SHP77 (cell line): ENCODE data around the gene SSTR4.
A peak's percentile ranks its signal among the peaks of the same experiment; 100 is the strongest.

Experiments used
- DNase-seq, 2 experiments: peaks; one replicate each; lab custom pipeline; 2025; lab: John Stamatoyannopoulos, UW

The SSTR4 gene

DNA sequence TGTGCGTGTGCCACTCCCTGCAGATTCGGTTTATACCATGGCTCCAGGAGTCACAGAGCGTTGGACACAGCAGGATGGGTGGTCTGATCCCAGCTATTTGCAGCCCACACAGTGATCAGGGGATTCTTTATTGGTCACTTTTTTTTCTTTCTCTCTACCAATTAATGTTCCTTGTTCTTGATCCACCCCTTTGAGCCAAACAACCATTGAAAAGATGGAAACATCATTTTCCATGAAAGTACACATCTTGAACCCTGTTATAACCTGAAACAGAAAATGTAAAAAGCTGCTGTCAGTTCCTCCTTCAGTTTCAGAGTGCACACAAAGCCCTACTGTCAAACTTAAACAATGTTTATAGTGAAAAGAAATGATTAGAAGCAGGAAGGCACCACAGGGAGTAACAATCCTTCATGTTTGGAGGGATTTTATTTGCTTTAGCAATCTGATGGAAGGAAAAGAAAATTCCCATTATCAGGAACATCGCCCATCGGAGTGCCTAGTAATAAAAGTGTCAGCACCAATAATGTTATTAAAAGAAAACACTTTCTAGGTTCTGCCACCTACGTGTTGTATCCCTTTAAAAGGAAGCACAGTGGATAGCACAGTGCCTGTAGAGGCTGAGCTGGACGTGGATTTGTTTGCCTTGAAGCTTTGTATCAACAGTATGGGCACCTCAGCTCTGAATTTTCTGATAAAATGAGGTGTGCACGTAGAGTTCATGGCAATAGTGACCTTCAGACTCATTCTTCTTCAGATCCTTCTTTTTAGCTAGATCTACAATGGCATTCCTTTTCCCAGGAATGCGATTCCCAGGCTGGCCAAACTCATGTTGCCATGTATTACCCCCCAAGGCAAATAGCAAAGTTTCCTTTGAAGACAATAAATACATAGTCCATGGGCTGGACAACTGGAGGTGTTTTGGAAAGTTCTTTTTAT lies 30.4 kb downstream of the SSTR4 start:
- DNase-seq: no peak

GRCh38 chr20:23066772-23067171 lies 31.7 kb downstream of the SSTR4 start:
- no peak for DNase-seq

DNA sequence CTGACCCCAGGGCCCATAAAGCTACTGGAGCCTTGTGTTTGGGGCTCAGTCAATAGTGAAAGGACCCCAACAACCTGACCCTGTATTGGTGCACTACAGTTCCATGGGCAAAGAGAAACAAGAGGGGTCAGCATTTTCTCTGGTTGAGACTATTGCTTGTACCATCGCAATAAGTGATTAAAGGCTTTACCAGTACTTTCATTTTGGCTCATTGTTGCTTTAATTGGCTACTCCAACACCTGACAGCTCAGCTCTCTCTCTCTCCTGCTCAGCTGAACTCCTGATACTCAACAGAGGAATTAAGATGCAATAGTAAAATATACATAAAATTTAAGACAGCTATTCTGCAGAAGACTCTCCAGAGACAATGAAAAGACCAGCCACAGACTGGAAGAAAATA lies 33.2 kb downstream of the SSTR4 start:
- DNase-seq: no peak

DNA sequence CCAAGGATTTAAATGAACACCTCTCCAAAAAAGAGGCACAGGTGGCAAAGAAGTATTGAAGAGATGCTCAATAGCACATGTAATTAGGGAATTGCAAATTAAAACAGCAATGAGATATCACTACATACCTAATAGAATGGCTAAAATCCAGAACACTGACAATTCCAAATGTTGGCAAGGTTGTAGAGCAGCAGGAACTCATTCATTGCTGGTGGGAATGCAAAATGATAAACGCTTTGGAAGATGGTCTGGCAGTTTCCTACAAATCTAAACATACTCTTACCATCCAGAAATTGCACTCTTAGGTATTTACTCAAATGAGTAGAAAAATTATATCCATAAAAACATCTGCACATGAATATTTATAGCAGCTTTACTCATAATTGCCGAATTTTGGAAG lies 34.0 kb downstream of the SSTR4 start:
- DNase-seq: no peak

DNA sequence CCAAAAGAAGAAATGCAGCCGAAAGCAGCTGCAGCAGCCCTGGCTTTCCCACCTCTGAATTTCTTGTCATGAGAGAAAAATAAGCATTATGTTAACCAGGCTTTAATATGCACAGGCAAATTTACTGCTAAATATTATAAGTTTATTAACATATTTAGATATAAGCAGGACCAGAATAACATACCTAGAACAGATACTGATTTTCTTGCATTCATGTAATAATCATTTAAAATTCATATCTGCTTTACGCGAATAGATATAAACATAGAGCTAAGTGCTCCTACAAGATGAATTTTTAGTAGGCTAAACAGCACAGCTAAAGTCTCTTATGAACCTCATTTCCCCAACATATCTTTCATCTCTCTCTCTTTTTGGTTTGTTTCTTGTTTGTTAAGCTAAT lies 36.3 kb downstream of the SSTR4 start:
- DNase-seq: no peak

- no peak for DNase-seq
These were observed 36.9 kb downstream of the SSTR4 start for GRCh38 chr20:23071996-23072395.

DNA sequence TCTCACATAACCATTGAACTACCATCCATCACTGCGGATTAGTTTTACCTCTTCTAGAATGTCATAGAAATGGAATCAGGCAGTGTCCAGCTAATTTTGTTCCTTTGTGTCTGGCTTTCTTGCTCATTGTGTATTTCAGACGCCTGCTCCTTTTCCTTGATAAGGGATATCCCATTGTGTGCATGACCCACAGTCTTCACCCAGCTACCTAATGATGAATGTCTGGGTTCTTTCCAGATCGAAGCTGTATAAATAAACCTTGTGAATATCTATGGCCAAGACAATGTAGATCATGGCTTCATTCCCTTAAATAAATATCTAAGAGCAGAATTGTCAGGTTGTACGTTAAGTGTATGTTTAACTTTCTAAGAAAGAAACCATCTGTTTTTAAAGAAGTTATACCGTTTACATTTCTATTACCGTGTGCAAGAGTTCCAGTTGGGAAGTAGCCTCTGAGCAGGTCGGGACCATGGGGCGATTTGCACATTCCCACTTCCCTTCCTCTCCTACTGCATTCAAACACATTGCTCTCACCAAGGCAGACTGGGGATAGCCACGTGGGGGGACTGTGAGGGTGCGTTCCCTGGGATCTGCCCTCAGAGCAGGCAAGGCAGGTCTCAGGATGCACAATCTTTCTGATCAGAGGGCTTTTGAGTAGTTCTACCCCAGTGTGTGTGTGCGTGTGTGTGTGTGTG lies 37.9 kb downstream of the SSTR4 start:
- DNase-seq: no peak

DNA sequence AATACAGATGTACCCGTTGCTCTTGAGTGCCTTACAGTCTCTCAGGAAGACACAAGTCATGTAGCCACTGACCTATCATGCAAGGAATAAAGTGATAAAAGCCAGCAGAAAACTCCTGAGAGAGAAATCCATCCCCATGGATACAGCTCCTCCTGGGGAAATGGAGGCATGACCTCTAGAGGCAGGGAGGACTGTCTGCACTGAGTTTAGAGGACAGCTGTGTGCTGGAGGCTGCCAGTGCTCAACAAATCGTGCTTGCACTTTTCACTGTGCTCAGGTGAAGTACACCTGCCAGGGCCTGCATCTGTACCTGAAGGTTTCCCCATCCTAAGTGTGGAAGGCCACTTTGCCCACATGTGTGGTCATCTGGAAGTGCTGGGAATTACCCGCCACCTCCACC lies 38.9 kb downstream of the SSTR4 start:
- DNase-seq: peak in 1 of 2 experiments; percentile 16

- DNase-seq: no peak
These were observed 42.2 kb downstream of the SSTR4 start for GRCh38 chr20:23077277-23077676.

DNA sequence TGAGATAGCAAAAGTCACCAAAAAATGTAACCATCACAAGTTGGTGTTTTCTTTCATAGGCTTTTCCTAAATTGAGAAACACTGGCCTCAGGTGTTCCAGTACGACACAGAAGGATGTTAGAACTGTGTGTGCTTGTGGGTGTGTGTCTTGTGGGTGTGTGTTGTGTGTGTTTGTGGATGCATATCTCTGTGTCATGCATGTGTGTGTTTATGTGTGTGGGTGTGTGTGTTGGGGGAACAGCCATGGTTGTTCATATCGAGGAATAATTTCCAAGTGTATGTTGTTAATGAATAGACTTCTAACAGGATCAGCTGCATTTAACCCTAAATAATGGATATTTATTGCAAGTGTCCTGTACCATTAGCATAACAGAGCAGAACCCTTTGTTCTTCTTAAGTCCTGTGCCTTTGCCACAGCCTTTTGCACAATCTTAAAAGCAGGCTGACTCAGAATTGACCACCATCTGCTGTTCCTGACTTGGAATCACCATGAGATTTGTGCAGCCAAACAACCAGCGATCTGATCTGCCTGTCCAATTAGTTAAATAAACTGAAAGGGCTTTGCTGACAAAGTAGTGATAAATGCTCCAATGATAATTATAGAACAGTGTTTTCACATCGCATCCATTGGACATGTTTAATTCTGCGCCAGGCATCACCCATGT lies 43.4 kb downstream of the SSTR4 start:
- DNase-seq: no peak

DNA sequence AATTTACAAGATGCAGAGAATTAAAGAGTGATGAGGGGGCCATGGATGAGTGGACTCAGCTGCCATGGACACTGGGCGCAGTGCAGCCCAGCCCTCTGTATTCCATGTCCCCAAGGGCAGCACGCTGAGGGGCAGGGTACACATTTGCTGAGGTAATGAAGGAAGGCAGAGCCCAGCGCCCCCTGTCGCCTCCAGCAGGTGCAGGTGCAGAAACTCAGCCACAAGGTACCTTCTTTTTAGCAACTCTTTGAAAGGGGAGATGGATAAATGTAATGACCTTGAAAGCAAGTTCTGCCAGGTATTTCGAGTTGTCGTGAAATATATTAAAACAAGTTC lies 43.9 kb downstream of the SSTR4 start:
- peak; percentile 43 to 74 for DNase-seq

- DNase-seq: no peak
These were observed 44.8 kb downstream of the SSTR4 start for GRCh38 chr20:23079926-23080325.

- no peak for DNase-seq
These were observed 45.4 kb downstream of the SSTR4 start for GRCh38 chr20:23080521-23080920.

- DNase-seq: no peak
These were observed 46.2 kb downstream of the SSTR4 start for GRCh38 chr20:23081263-23081819.

DNA sequence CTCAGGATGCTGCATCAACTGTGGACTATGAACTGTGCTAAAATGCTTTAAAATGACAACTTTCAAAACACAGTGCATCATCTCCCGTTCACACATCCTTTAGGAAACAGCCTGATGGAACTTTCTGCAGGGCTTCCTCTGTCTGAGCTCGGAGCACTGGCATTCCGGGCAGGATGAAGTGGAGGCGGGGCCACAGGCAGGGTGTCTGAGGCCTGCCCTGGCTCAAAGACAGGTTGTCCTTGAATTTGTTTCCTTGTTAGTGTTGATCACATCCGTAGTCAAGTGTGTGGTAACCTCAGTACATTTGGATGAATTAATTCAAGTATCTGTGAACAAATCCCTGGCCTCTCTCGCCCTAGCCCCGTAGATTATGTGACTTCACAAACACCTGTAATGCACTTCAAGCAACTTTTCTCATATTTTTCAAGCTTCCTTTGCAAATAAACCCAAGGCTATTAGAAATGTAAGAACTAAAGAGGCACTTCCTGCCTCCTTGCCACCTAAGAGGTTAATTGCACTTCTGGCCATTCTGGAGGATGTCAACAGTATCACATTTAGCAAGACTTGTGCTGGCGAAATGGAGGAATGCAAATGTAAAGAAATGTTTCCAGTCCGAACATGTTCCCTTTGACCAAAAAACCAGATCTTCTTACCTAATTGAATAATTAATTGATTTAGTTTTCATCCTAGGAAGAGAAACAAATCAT lies 47.9 kb downstream of the SSTR4 start:
- no peak for DNase-seq

- no peak for DNase-seq
These were observed 48.6 kb downstream of the SSTR4 start for GRCh38 chr20:23083553-23084220.

GRCh38 chr20:23084282-23084844 lies 49.3 kb downstream of the SSTR4 start:
- DNase-seq: no peak

DNA sequence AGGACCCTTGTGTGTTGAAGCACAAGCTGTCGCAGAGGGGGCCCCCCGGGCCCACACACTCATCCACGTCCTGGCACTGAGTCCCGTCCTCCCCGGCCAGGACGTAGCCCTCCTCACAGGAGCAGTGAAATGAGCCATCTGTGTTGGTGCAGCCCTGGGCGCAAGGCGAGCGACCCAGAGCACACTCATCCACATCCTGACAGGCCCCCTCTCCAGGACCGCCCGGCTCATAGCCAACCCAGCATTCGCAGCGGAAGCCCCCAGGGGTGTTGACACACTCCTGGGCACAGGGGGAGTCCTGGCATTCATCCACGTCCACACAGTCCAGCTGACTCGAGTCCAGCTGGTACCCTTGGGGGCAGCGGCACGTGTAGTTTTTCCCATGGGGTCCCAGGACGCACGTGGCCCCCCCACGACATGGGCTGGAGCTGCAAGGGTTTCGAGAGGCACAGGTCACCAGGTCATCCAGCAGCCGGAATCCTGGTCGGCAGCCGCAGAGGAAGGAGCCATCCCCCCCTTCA lies 49.8 kb downstream of the SSTR4 start:
- DNase-seq: no peak

DNA sequence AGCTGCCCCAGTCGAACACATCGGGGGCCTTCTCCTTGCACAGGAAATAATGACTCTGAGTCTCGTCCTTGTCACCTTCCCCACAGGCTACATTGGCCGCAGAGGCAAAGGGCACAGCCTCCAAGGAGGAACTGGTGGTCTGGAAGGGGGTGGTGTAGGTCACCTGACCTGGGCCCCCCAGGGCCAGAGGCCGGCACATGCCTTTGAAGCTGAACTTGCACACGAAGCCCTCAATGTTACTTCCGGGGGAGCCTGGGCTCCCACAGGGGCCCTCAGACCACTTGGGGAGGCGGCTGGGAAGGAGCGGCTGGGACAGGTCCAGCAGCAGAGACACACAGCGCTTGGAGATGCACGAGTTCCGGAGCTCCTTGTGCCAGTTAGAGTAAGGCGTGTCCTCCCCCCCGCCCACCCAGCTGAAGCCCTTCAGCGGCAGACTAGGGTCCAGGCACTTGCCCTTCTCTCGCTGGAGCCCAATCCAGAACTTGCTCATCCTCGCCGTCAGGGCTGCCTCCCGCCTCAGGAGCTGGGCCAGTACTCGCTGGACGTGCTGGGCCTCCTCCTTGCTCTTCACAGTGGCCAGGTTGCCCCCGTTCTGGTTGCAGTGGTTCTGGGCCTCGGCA lies 50.4 kb downstream of the SSTR4 start:
- DNase-seq: no peak

DNA sequence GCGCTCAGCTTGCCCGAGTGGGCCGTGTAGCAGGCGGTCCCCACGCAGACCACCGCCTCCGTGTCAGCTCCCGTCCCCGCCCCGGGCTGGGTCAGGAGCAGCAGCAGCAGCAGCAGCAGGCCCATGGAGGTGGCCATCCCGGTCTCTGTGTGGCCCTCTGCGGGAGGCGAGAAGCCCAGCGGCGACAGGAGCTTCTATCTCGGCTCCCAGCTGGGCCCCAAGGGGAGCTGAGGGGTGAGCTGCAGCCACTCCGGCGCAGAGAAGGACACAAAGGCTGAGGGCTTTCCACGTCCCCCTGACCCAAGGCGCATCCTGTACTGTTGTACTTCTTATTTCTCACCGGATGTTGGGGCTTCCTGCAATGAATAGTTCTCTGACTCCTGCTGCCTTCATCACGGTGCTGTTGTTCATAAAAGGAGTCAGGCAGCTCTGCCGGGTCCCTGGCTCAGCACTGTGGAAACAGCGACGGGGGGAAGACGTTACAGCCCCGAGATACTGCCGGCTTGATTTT lies 51.0 kb downstream of the SSTR4 start, which contains the start of gene CD93:
Gene CD93 (minus strand): TSS at position 269 of the 511 bp plus-strand sequence. CDS start 132 bp downstream, at position 137.
- no peak for DNase-seq
